WTC11 (cell line): ENCODE measurements around the gene GABRG3. TPM values are rescaled to one million over a fixed set of nuclear protein-coding genes. Genes with fewer than 3 reads are reported as not detected.
A peak's percentile ranks its signal among the peaks of the same experiment; 100 is the strongest.

Experiments
- ATAC-seq: fragments of 200-7000 bp; cut with Tn5 transposase; 2 replicates; pipeline ENCODE4 v1.10.0; 2021; ENCODE audit warnings: mild to moderate bottlenecking, moderate library complexity
- CTCF ChIA-PET: fragments of 300-600 bp; sonication (Branson Sonifier 250); formaldehyde crosslinking; loops from one replicate; lab custom pipeline; 2021; ENCODE audit warnings: antibody characterized with exemption; lab: Charles Lee
- POLR2A ChIA-PET: fragments of 350-600 bp; sonication (Branson Sonifier 250); formaldehyde crosslinking; loops from one replicate; lab custom pipeline; 2021; ENCODE audit warnings: antibody characterized with exemption; lab: Charles Lee
- DNase-seq: peaks from one replicate; pipeline ENCODE4 v3.0.0; 2021; ENCODE audit warnings: low spot score
- H3K27ac Mint-ChIP-seq: 2 replicates; pipeline ENCODE4 v1.8.0; 2021; ENCODE audit warnings: mixed read lengths
- H3K27me3 Mint-ChIP-seq: 2 replicates; pipeline ENCODE4 v1.8.0; 2021; ENCODE audit warnings: low read depth, mild to moderate bottlenecking, moderate library complexity, mixed read lengths
- H3K36me3 Mint-ChIP-seq: 2 replicates; pipeline ENCODE4 v1.8.0; 2021; ENCODE audit warnings: mixed read lengths
- H3K4me1 Mint-ChIP-seq: 2 replicates; pipeline ENCODE4 v1.8.0; 2022; ENCODE audit warnings: mixed read lengths
- H3K4me3 Mint-ChIP-seq: 2 replicates; pipeline ENCODE4 v1.8.0; 2021; ENCODE audit warnings: mild to moderate bottlenecking, moderate library complexity, mixed read lengths
- H3K9me3 Mint-ChIP-seq: 2 replicates; pipeline ENCODE4 v1.8.0; 2021; ENCODE audit warnings: mixed read lengths
- CDX4 ChIP-seq: fragments of 250-450 bp; sonication (Bioruptor Pico); IDR thresholded peaks from 2 replicates; pipeline ENCODE4 v1.9.0; 2021; ENCODE audit warnings: moderate library complexity, mild to moderate bottlenecking, inconsistent platforms, borderline replicate concordance
- E2F1 ChIP-seq: sonication (generic); formaldehyde crosslinking; IDR thresholded peaks from 2 replicates; pipeline ENCODE4 v1.8.0; 2022; ENCODE audit warnings: mild to moderate bottlenecking, missing genetic modification reagents
- ETV6 ChIP-seq: sonication (generic); formaldehyde crosslinking; IDR thresholded peaks from 2 replicates; pipeline ENCODE4 v1.8.1; 2022; ENCODE audit warnings: mild to moderate bottlenecking, missing genetic modification reagents
- FOXK1 ChIP-seq: sonication (generic); formaldehyde crosslinking; IDR thresholded peaks from 2 replicates; pipeline ENCODE4 v1.8.0; 2022; ENCODE audit warnings: mild to moderate bottlenecking, moderate library complexity, missing genetic modification reagents
- GTF2I ChIP-seq: fragments of 250-450 bp; sonication (Bioruptor Pico); conservative IDR thresholded peaks from 2 replicates; pipeline ENCODE4 v1.4.0; 2021; ENCODE audit warnings: mild to moderate bottlenecking
- IRF1 ChIP-seq: sonication (generic); formaldehyde crosslinking; IDR thresholded peaks from 2 replicates; pipeline ENCODE4 v1.8.0; 2023; ENCODE audit warnings: missing genetic modification reagents
- SP1 ChIP-seq: sonication (generic); formaldehyde crosslinking; conservative IDR thresholded peaks from 2 replicates; pipeline ENCODE4 v1.8.1; 2022; ENCODE audit warnings: missing genetic modification reagents
- TEAD4 ChIP-seq: sonication (generic); formaldehyde crosslinking; IDR thresholded peaks from 2 replicates; pipeline ENCODE4 v1.8.0; 2022; ENCODE audit warnings: mild to moderate bottlenecking, missing genetic modification reagents
- ZBTB21 ChIP-seq: sonication (generic); formaldehyde crosslinking; IDR thresholded peaks from 2 replicates; pipeline ENCODE4 v1.8.1; 2023; ENCODE audit warnings: mild to moderate bottlenecking, missing genetic modification reagents, borderline replicate concordance
- ZNF121 ChIP-seq: sonication (generic); formaldehyde crosslinking; IDR thresholded peaks from 2 replicates; pipeline ENCODE4 v1.8.0; 2023; ENCODE audit warnings: missing genetic modification reagents
- ZNF219 ChIP-seq: sonication (generic); formaldehyde crosslinking; IDR thresholded peaks from 2 replicates; pipeline ENCODE4 v1.8.0; 2023; ENCODE audit warnings: missing genetic modification reagents, mild to moderate bottlenecking, borderline replicate concordance
- ZNF232 ChIP-seq: sonication (generic); formaldehyde crosslinking; IDR thresholded peaks from 2 replicates; pipeline ENCODE4 v1.8.0; 2022; ENCODE audit warnings: mild to moderate bottlenecking, missing genetic modification reagents
- ZNF281 ChIP-seq: sonication (generic); formaldehyde crosslinking; IDR thresholded peaks from 2 replicates; pipeline ENCODE4 v1.8.0; 2023; ENCODE audit warnings: mild to moderate bottlenecking, missing genetic modification reagents
- ZNF396 ChIP-seq: fragments of 250-450 bp; sonication (Bioruptor Pico); IDR thresholded peaks from 2 replicates; pipeline ENCODE4 v1.8.0; 2021; ENCODE audit warnings: mild to moderate bottlenecking, moderate library complexity, borderline replicate concordance
- total RNA-seq: library from RNA; stranded (reverse); gene quantifications from 3 replicates; pipeline ENCODE4 v1.2.3, GENCODE V29; 2021
- TF ChIP-seq, protein P1 (sequence below): fragments of 250-450 bp; sonication (Bioruptor Pico); IDR thresholded peaks from 2 replicates; pipeline ENCODE4 v1.9.0; 2021; ENCODE audit warnings: mild to moderate bottlenecking
- TF ChIP-seq, protein P2 (sequence below): fragments of 200-600 bp; IDR thresholded peaks from 2 replicates; pipeline ENCODE4 v1.8.0; 2022; ENCODE audit warnings: antibody characterized with exemption
- TF ChIP-seq, protein P3 (sequence below): sonication (generic); formaldehyde crosslinking; IDR thresholded peaks from 2 replicates; pipeline ENCODE4 v1.8.1; 2023; ENCODE audit warnings: mild to moderate bottlenecking, missing genetic modification reagents
- TF ChIP-seq, protein P4 (sequence below): sonication (generic); formaldehyde crosslinking; IDR thresholded peaks from 2 replicates; pipeline ENCODE4 v1.8.1; 2023; ENCODE audit warnings: mild to moderate bottlenecking, missing genetic modification reagents, moderate library complexity
- TF ChIP-seq, protein P5 (sequence below): sonication (generic); formaldehyde crosslinking; conservative IDR thresholded peaks from 2 replicates; pipeline ENCODE4 v1.8.1; 2022; ENCODE audit warnings: mild to moderate bottlenecking, missing genetic modification reagents
- TF ChIP-seq, protein P6 (sequence below): sonication (generic); formaldehyde crosslinking; IDR thresholded peaks from 2 replicates; pipeline ENCODE4 v1.8.1; 2022; ENCODE audit warnings: missing genetic modification reagents, borderline replicate concordance
- TF ChIP-seq, protein P7 (sequence below): sonication (generic); formaldehyde crosslinking; IDR thresholded peaks from 2 replicates; pipeline ENCODE4 v1.8.0; 2022; ENCODE audit warnings: mild to moderate bottlenecking, missing genetic modification reagents

The GABRG3 gene
- total RNA-seq, 1 experiment from 2014 or later: 0.72 TPM

- Mint-ChIP-seq H3K36me3 (no peaks in the 10 kb centered on the region), H3K27me3 (no peaks in the 10 kb centered on the region), H3K27ac (no peak overlapping the region), H3K9me3 (no peaks in the 10 kb centered on the region), H3K4me1 (peaks cover 8% of the 10 kb centered on the region), H3K4me3 (no peak overlapping the region)
- DNase-seq: peak; percentile 69
- CTCF ChIA-PET: interaction anchor here (0.6 to 1.6 kb wide), 8 partner anchors 9 to 783 kb away, joined by 3 to 14 read pairs (median 3); no protein-coding TSS in a partner anchor
- TF ChIP-seq, protein P1, sequence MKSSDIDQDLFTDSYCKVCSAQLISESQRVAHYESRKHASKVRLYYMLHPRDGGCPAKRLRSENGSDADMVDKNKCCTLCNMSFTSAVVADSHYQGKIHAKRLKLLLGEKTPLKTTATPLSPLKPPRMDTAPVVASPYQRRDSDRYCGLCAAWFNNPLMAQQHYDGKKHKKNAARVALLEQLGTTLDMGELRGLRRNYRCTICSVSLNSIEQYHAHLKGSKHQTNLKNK (CRISPR knock-in tag): no peak
- TF ChIP-seq, protein P2, sequence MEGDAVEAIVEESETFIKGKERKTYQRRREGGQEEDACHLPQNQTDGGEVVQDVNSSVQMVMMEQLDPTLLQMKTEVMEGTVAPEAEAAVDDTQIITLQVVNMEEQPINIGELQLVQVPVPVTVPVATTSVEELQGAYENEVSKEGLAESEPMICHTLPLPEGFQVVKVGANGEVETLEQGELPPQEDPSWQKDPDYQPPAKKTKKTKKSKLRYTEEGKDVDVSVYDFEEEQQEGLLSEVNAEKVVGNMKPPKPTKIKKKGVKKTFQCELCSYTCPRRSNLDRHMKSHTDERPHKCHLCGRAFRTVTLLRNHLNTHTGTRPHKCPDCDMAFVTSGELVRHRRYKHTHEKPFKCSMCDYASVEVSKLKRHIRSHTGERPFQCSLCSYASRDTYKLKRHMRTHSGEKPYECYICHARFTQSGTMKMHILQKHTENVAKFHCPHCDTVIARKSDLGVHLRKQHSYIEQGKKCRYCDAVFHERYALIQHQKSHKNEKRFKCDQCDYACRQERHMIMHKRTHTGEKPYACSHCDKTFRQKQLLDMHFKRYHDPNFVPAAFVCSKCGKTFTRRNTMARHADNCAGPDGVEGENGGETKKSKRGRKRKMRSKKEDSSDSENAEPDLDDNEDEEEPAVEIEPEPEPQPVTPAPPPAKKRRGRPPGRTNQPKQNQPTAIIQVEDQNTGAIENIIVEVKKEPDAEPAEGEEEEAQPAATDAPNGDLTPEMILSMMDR: peak; percentile 54
- ATAC-seq: peak; percentile 65
- POLR2A ChIA-PET: no interaction called here
These were observed 267.2 kb downstream of the GABRG3 start for GRCh38 chr15:27238209-27238608.

DNA sequence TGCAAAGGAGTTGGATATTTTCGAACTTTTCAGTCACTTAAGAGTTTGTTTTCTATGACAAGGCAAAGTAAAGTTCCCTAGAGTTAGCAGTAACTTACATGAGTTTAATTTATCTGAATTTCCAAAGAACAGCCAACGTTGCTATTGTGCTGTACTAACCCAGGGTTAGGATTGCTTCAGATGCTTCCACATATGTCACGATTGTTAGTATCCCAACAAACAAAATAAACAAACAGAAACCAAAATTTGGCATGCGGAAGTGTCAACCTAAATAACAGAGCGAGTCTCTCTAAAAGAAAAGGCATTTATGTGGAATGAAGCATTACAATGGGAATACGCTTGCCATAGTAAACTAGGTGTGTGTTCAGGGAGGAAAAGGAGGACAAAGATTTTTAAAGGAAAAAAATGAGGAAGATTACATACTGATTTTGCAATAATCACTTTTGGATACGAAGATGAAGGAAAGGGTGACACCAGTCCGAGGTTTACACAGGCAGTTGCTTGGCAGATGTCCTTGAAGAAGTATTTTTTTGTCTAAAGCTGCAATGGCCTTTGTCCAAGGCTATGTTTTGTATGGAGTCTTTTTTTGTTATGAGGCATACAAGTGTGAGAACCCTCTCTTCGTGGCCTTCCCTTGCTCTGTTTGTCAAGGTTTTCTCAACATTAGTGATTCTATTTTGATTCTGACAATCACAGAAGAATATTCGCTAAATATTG lies 267.9 kb downstream of the GABRG3 start:
- Mint-ChIP-seq H3K27me3 (no peaks in the 10 kb centered on the region), H3K27ac (no peak overlapping the region), H3K36me3 (no peaks in the 10 kb centered on the region), H3K4me1 (peaks cover 10% of the 10 kb centered on the region), H3K4me3 (no peak overlapping the region), H3K9me3 (no peaks in the 10 kb centered on the region)
- ATAC-seq (no peak), DNase-seq (no peak)
- CTCF ChIA-PET: interaction anchor here (0.7 to 2.2 kb wide), 8 partner anchors 10 to 783 kb away, joined by 3 to 14 read pairs (median 4); no protein-coding TSS in a partner anchor
- POLR2A ChIA-PET: no interaction called here
- TF ChIP-seq ETV6 (CRISPR knock-in tag) (no peak), FOXK1 (CRISPR knock-in tag) (no peak), ZNF121 (CRISPR knock-in tag) (no peak), GTF2I (CRISPR knock-in tag) (no peak), CDX4 (CRISPR knock-in tag) (no peak), ZNF396 (no peak), IRF1 (CRISPR knock-in tag) (no peak), ZNF281 (no peak), SP1 (no peak), ZBTB21 (CRISPR knock-in tag) (no peak), ZNF232 (CRISPR knock-in tag) (no peak), E2F1 (CRISPR knock-in tag) (no peak), ZNF219 (CRISPR knock-in tag) (no peak), TEAD4 (CRISPR knock-in tag) (no peak)
- TF ChIP-seq, protein P3, sequence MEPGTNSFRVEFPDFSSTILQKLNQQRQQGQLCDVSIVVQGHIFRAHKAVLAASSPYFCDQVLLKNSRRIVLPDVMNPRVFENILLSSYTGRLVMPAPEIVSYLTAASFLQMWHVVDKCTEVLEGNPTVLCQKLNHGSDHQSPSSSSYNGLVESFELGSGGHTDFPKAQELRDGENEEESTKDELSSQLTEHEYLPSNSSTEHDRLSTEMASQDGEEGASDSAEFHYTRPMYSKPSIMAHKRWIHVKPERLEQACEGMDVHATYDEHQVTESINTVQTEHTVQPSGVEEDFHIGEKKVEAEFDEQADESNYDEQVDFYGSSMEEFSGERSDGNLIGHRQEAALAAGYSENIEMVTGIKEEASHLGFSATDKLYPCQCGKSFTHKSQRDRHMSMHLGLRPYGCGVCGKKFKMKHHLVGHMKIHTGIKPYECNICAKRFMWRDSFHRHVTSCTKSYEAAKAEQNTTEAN (CRISPR knock-in tag): no peak
- TF ChIP-seq, protein P4, sequence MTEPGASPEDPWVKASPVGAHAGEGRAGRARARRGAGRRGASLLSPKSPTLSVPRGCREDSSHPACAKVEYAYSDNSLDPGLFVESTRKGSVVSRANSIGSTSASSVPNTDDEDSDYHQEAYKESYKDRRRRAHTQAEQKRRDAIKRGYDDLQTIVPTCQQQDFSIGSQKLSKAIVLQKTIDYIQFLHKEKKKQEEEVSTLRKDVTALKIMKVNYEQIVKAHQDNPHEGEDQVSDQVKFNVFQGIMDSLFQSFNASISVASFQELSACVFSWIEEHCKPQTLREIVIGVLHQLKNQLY: no peak
- TF ChIP-seq, protein P5, sequence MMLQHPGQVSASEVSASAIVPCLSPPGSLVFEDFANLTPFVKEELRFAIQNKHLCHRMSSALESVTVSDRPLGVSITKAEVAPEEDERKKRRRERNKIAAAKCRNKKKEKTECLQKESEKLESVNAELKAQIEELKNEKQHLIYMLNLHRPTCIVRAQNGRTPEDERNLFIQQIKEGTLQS (CRISPR knock-in tag): no peak
- TF ChIP-seq, protein P6, sequence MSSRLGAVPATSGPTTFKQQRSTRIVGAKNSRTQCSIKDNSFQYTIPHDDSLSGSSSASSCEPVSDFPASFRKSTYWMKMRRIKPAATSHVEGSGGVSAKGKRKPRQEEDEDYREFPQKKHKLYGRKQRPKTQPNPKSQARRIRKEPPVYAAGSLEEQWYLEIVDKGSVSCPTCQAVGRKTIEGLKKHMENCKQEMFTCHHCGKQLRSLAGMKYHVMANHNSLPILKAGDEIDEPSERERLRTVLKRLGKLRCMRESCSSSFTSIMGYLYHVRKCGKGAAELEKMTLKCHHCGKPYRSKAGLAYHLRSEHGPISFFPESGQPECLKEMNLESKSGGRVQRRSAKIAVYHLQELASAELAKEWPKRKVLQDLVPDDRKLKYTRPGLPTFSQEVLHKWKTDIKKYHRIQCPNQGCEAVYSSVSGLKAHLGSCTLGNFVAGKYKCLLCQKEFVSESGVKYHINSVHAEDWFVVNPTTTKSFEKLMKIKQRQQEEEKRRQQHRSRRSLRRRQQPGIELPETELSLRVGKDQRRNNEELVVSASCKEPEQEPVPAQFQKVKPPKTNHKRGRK (CRISPR knock-in tag): no peak
- TF ChIP-seq, protein P7, sequence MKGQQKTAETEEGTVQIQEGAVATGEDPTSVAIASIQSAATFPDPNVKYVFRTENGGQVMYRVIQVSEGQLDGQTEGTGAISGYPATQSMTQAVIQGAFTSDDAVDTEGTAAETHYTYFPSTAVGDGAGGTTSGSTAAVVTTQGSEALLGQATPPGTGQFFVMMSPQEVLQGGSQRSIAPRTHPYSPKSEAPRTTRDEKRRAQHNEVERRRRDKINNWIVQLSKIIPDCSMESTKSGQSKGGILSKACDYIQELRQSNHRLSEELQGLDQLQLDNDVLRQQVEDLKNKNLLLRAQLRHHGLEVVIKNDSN (CRISPR knock-in tag): no peak
